IMR-90 (cell line): ENCODE measurements around the gene SEZ6L2. TPM values are rescaled to one million over a fixed set of nuclear protein-coding genes. Genes with fewer than 3 reads are reported as not detected.

ENCODE experiments used
- ATAC-seq: fragments of 200-7000 bp; cut with Tn5 transposase; 2 replicates; pipeline ENCODE4 v1.9.1; 2020; ENCODE audit warnings: low read depth, mild to moderate bottlenecking, moderate library complexity
- BruUV-seq: library from RNA; stranded (reverse); fragments of 400-500 nt; replicated peaks from 2 replicates; lab custom pipeline; 2021; lab: Mats Ljungman, UMichigan
- CTCF ChIA-PET: fragments of 300-600 bp; formaldehyde crosslinking; extraction: SDS; loops from one replicate; lab custom pipeline; 2021; ENCODE audit warnings: antibody characterized with exemption; lab: Yijun Ruan, JAX
- POLR2A ChIA-PET: fragments of 300-600 bp; sonication (Branson Sonifier 250); formaldehyde crosslinking; loops from one replicate; lab custom pipeline; 2022; ENCODE audit warnings: antibody characterized with exemption; ENCODE audit not compliant: unreplicated experiment; lab: Charles Lee
- DNase-seq: peaks from one replicate; pipeline ENCODE4 v3.0.0; 2013
- H2AFZ ChIP-seq: replicated peaks from 2 replicates; pipeline ENCODE3; 2013; ENCODE audit warnings: low read length, mild to moderate bottlenecking; ENCODE audit not compliant: poor library complexity
- H2AK5ac ChIP-seq: 2 replicates; pipeline ENCODE4 v1.6.1; 2013; ENCODE audit warnings: low read depth, low read length, inconsistent platforms
- H2AK9ac ChIP-seq: replicated peaks from 2 replicates; pipeline ENCODE3; 2013; ENCODE audit warnings: mild to moderate bottlenecking, low read depth, low read length, moderate library complexity; ENCODE audit not compliant: poor library complexity
- H2BK120ac ChIP-seq: 2 replicates; pipeline ENCODE4 v1.6.1; 2013; ENCODE audit warnings: low read depth, low read length, inconsistent platforms
- H2BK15ac ChIP-seq: 3 replicates; pipeline ENCODE4 v1.6.1; 2013; ENCODE audit warnings: low read depth, low read length, inconsistent platforms
- H2BK20ac ChIP-seq: 2 replicates; pipeline ENCODE4 v1.6.1; 2013; ENCODE audit warnings: low read depth, mild to moderate bottlenecking, inconsistent platforms, low read length, moderate library complexity
- H2BK5ac ChIP-seq: 2 replicates; pipeline ENCODE4 v1.6.1; 2013; ENCODE audit warnings: mild to moderate bottlenecking, low read depth, low read length, inconsistent platforms; ENCODE audit not compliant: poor library complexity, severe bottlenecking
- H3K14ac ChIP-seq: replicated peaks from 2 replicates; pipeline ENCODE4 v1.6.1; 2013; ENCODE audit warnings: low read depth, low read length, inconsistent platforms
- H3K18ac ChIP-seq: 2 replicates; pipeline ENCODE4 v1.6.1; 2013; ENCODE audit warnings: low read depth, low read length, control low read depth
- H3K23ac ChIP-seq: 2 replicates; pipeline ENCODE4 v1.6.1; 2013; ENCODE audit warnings: low read depth, low read length, inconsistent platforms
- H3K27ac ChIP-seq: 2 replicates; pipeline ENCODE4 v1.5.1; 2013; ENCODE audit warnings: mild to moderate bottlenecking, control low read depth, low read length; ENCODE audit not compliant: insufficient read depth
- H3K27me3 ChIP-seq: 2 replicates; pipeline ENCODE4 v1.6.1; 2013; ENCODE audit warnings: low read length; ENCODE audit not compliant: control insufficient read depth, insufficient read depth
- H3K36me3 ChIP-seq: 2 replicates; pipeline ENCODE4 v1.6.1; 2013; ENCODE audit warnings: low read length, mixed read lengths; ENCODE audit not compliant: control insufficient read depth, insufficient read depth
- H3K4ac ChIP-seq: 2 replicates; pipeline ENCODE4 v1.6.1; 2013; ENCODE audit warnings: low read depth, low read length, inconsistent platforms
- H3K4me1 ChIP-seq: 2 replicates; pipeline ENCODE4 v1.6.1; 2013; ENCODE audit warnings: low read length, mixed read lengths; ENCODE audit not compliant: control insufficient read depth, insufficient read depth
- H3K4me2 ChIP-seq: 2 replicates; pipeline ENCODE4 v1.6.1; 2013; ENCODE audit warnings: low read depth, mild to moderate bottlenecking, control low read depth, low read length, moderate library complexity
- H3K4me3 ChIP-seq: 2 replicates; pipeline ENCODE4 v1.5.1; 2013; ENCODE audit warnings: low read depth, mild to moderate bottlenecking, control low read depth, low read length, moderate library complexity; ENCODE audit not compliant: insufficient read depth
- H3K56ac ChIP-seq: 2 replicates; pipeline ENCODE4 v1.6.1; 2013; ENCODE audit warnings: low read length, inconsistent platforms; ENCODE audit not compliant: insufficient read depth; ENCODE audit errors: extremely low read depth
- H3K79me1 ChIP-seq, 2 experiments: 2 replicates each; pipeline ENCODE4 v1.6.1; 2013; ENCODE audit warnings: low read length in 2 of 2, inconsistent platforms in 1 of 2, low read depth in 1 of 2
- H3K9ac ChIP-seq: 2 replicates; pipeline ENCODE4 v1.6.1; 2013; ENCODE audit warnings: low read depth, low read length, control low read depth
- H3K9me1 ChIP-seq: 2 replicates; pipeline ENCODE4 v1.6.1; 2013; ENCODE audit warnings: low read length, inconsistent platforms; ENCODE audit not compliant: insufficient read depth
- H3K9me3 ChIP-seq: 2 replicates; pipeline ENCODE4 v1.6.1; 2013; ENCODE audit warnings: low read length; ENCODE audit not compliant: control insufficient read depth, insufficient read depth
- H4K20me1 ChIP-seq: 2 replicates; pipeline ENCODE4 v1.6.1; 2013; ENCODE audit warnings: low read length, inconsistent platforms; ENCODE audit not compliant: insufficient read depth
- H4K5ac ChIP-seq: 2 replicates; pipeline ENCODE4 v1.6.1; 2013; ENCODE audit warnings: mild to moderate bottlenecking, low read depth, low read length, control low read depth
- H4K8ac ChIP-seq, 2 experiments: 2 replicates each; pipeline ENCODE4 v1.6.1; 2013; ENCODE audit warnings: low read depth in 2 of 2, low read length in 2 of 2, control low read depth in 1 of 2, inconsistent platforms in 1 of 2
- H4K91ac ChIP-seq: 2 replicates; pipeline ENCODE4 v1.6.1; 2013; ENCODE audit warnings: low read depth, low read length, inconsistent platforms; ENCODE audit not compliant: insufficient read depth
- BHLHE40 ChIP-seq: fragments of 150-350 bp; IDR thresholded peaks from 2 replicates; pipeline ENCODE4 v1.6.1; 2016; ENCODE audit warnings: mild to moderate bottlenecking, low read depth, low read length
- CEBPB ChIP-seq: IDR thresholded peaks from 2 replicates; pipeline ENCODE4 v1.6.1; 2012; ENCODE audit warnings: low read depth, low read length, improper control_type of control experiment
- CHD1 ChIP-seq: IDR thresholded peaks from 2 replicates; pipeline ENCODE4 v1.6.1; 2012; ENCODE audit warnings: low read depth, low read length, improper control_type of control experiment
- CTCF ChIP-seq: conservative IDR thresholded peaks from 2 replicates; pipeline ENCODE4 v1.5.1; 2012; ENCODE audit warnings: mild to moderate bottlenecking, low read depth, low read length, improper control_type of control experiment
- ELK1 ChIP-seq: fragments of 150-350 bp; IDR thresholded peaks from 2 replicates; pipeline ENCODE4 v1.6.1; 2016; ENCODE audit warnings: low read depth, mild to moderate bottlenecking, low read length, moderate library complexity, borderline replicate concordance
- FOS ChIP-seq: fragments of 150-350 bp; IDR thresholded peaks from 2 replicates; pipeline ENCODE4 v1.6.1; 2016; ENCODE audit warnings: low read depth, low read length
- MAFK ChIP-seq: IDR thresholded peaks from 2 replicates; pipeline ENCODE4 v1.6.1; 2012; ENCODE audit warnings: low read depth, low read length, improper control_type of control experiment
- MAZ ChIP-seq: IDR thresholded peaks from 2 replicates; pipeline ENCODE4 v1.6.1; 2012; ENCODE audit warnings: low read depth, mild to moderate bottlenecking, low read length, improper control_type of control experiment, moderate library complexity, borderline replicate concordance
- MXI1 ChIP-seq: IDR thresholded peaks from 2 replicates; pipeline ENCODE4 v1.6.1; 2012; ENCODE audit warnings: low read depth, mild to moderate bottlenecking, low read length, moderate library complexity, borderline replicate concordance
- NFE2L2 ChIP-seq: fragments of 150-350 bp; IDR thresholded peaks from 2 replicates; pipeline ENCODE4 v1.6.1; 2016; ENCODE audit warnings: low read depth, mild to moderate bottlenecking, low read length
- POLR2A ChIP-seq: IDR thresholded peaks from 2 replicates; pipeline ENCODE4 v1.6.1; 2012; ENCODE audit warnings: mild to moderate bottlenecking, low read depth, low read length
- RAD21 ChIP-seq: IDR thresholded peaks from 2 replicates; pipeline ENCODE4 v1.6.1; 2012; ENCODE audit warnings: low read length, improper control_type of control experiment
- RCOR1 ChIP-seq: IDR thresholded peaks from 2 replicates; pipeline ENCODE4 v1.6.1; 2012; ENCODE audit warnings: mild to moderate bottlenecking, low read length, improper control_type of control experiment; ENCODE audit not compliant: insufficient replicate concordance
- RFX5 ChIP-seq: IDR thresholded peaks from 2 replicates; pipeline ENCODE4 v1.8.0; 2012; ENCODE audit warnings: low read depth, mild to moderate bottlenecking, low read length, moderate library complexity
- SMC3 ChIP-seq: fragments of 150-350 bp; IDR thresholded peaks from 2 replicates; pipeline ENCODE4 v1.6.1; 2016; ENCODE audit warnings: low read depth, mild to moderate bottlenecking, antibody characterized with exemption, low read length, moderate library complexity
- USF2 ChIP-seq: fragments of 150-350 bp; IDR thresholded peaks from 2 replicates; pipeline ENCODE4 v1.6.1; 2017; ENCODE audit warnings: mild to moderate bottlenecking, antibody characterized with exemption, low read length, low read depth
- WGBS, 2 experiments: methylation state at CpG; one replicate each; pipeline versions ENCODE4 v1.1.5 to v1.1.7; 2013; ENCODE audit warnings: missing lambda C conversion rate in 2 of 2; ENCODE audit not compliant: insufficient read length in 1 of 2; ENCODE audit errors: extremely low coverage in 2 of 2; 5-methylcytosine and 5-hydroxymethylcytosine counted together
- dilution Hi-C: fragments of 300-500 bp; cut with HindIII; formaldehyde crosslinking; loops from one replicate; pipeline ENCODE4 v1.14.3; 2018; ENCODE audit warnings: low sequenced_read_pairs; ENCODE audit not compliant: unreplicated experiment
- in situ Hi-C: fragments of 300-500 bp; cut with MboI; formaldehyde crosslinking; loops from 3 replicates; pipeline ENCODE4 v1.14.3; 2019; ENCODE audit warnings: low sequenced_read_pairs, inconsistent platforms, mixed read lengths
- intact Hi-C: fragments of 100-400 bp; cut with micrococcal nuclease; formaldehyde crosslinking; loops from 2 replicates; pipeline ENCODE4 v1.10.0; 2022
- polyA plus RNA-seq, 3 experiments: library from polyadenylated mRNA; depleted of rRNA; stranded (reverse); fragments of >200 nt; gene quantifications; 2 replicates each; pipeline ENCODE4 v1.2.3, GENCODE V29; 2012; ENCODE audit warnings: low replicate concordance in 1 of 3
- total RNA-seq: library from RNA; depleted of rRNA; stranded (reverse); fragments of >200 nt; gene quantifications from 2 replicates; pipeline ENCODE4 v1.2.3, GENCODE V29; 2012

The SEZ6L2 gene
- total and polyA plus RNA-seq, 2 of the 4 experiments (the other 2 are of a cell fraction): 0.72 to 10.5 TPM

- no peak overlapping the region for H4K91ac ChIP-seq
- H4K8ac ChIP-seq: no peak overlapping the region
- H2AK5ac ChIP-seq: no peak overlapping the region
- H3K14ac ChIP-seq: no peak overlapping the region
- no peaks in the 10 kb centered on the region; the same call in none of the 2 replicates for H3K4me1 ChIP-seq
- H2AK9ac ChIP-seq: no peak overlapping the region
- DNase-seq (no peak), ATAC-seq (no peak)
- POLR2A ChIA-PET: no interaction called here
- dilution Hi-C loops (no loop called here), in situ Hi-C loops (no loop called here), intact Hi-C loops (no loop called here)
- no peak overlapping the region for H3K4ac ChIP-seq
- no peak overlapping the region for H2AFZ ChIP-seq
- peaks cover 5 to 28% of the 10 kb centered on the region in 2 experiments; a peak in 2 of 4 replicates for H3K79me1 ChIP-seq
- CTCF ChIA-PET: no interaction called here
- no peak overlapping the region for H2BK20ac ChIP-seq
- BruUV-seq: no TSS peak
- H3K56ac ChIP-seq: no peak overlapping the region
- no peaks in the 10 kb centered on the region for H3K27me3 ChIP-seq
- H4K20me1 ChIP-seq: peaks cover 6% of the 10 kb centered on the region; the same call in 1 of the 2 replicates
- H4K5ac ChIP-seq: no peak overlapping the region
- no peak overlapping the region for H2BK120ac ChIP-seq
- H3K9me3 ChIP-seq: no peaks in the 10 kb centered on the region
- H3K18ac ChIP-seq: no peak overlapping the region
- H2BK15ac ChIP-seq: no peak overlapping the region
- H3K4me2 ChIP-seq: no peak overlapping the region
- 85% methylated on average over 4 of the region's 15 CpGs; no CpG with 5 or more reads in 1 of the 2 experiments for WGBS, 2 experiments
- no peak overlapping the region for H3K9ac ChIP-seq
- no peak overlapping the region for H2BK5ac ChIP-seq
- H3K9me1 ChIP-seq: peaks cover 22% of the 10 kb centered on the region
- no peak overlapping the region for H3K4me3 ChIP-seq
- H3K36me3 ChIP-seq: peaks cover 13% of the 10 kb centered on the region
- H3K27ac ChIP-seq: no peak overlapping the region
- no peak overlapping the region for H3K23ac ChIP-seq
- TF ChIP-seq RFX5 (no peak), MAFK (no peak), BHLHE40 (no peak), NFE2L2 (no peak), RCOR1 (no peak), CTCF (no peak), RAD21 (no peak), CHD1 (no peak), ELK1 (no peak), USF2 (no peak), MAZ (no peak), POLR2A (no peak), FOS (no peak), SMC3 (no peak), MXI1 (no peak), CEBPB (no peak)
These were observed 12.3 kb upstream of the SEZ6L2 start for GRCh38 chr16:29911676-29912010.
